Effector memory CD8-positive, alpha-beta T cell (primary cell): ENCODE measurements around the gene PLA2G4F.

Experiments
- ATAC-seq: fragments of 150-1000 bp; cut with Tn5 transposase; replicated peaks from 2 replicates; pipeline ENCODE4 v1.10.0; 2021; ENCODE audit warnings: mild to moderate bottlenecking, moderate library complexity
- DNase-seq, 3 experiments: peaks; one replicate each; pipeline ENCODE4 v3.0.0; 2021
- H3K27ac Mint-ChIP-seq, 2 donors: one replicate each; pipeline ENCODE4 v1.8.0; 2022; ENCODE audit warnings: mild to moderate bottlenecking in 2 of 2, mixed read lengths in 2 of 2, moderate library complexity in 2 of 2
- H3K27me3 Mint-ChIP-seq, 2 donors: one replicate each; pipeline ENCODE4 v1.8.0; 2022; ENCODE audit warnings: mixed read lengths in 2 of 2
- H3K36me3 Mint-ChIP-seq: one replicate; pipeline ENCODE4 v1.8.0; 2022; ENCODE audit warnings: mild to moderate bottlenecking, moderate library complexity, mixed read lengths; ENCODE audit not compliant: insufficient read depth
- H3K4me1 Mint-ChIP-seq, 2 donors: one replicate each; pipeline ENCODE4 v1.8.0; 2022; ENCODE audit warnings: low read depth in 2 of 2, mixed read lengths in 2 of 2
- H3K4me3 Mint-ChIP-seq, 2 donors: one replicate each; pipeline ENCODE4 v1.8.0; 2022; ENCODE audit warnings: mild to moderate bottlenecking in 2 of 2, mixed read lengths in 2 of 2, moderate library complexity in 2 of 2
- H3K9me3 Mint-ChIP-seq, 2 donors: one replicate each; pipeline ENCODE4 v1.8.0; 2022; ENCODE audit warnings: mixed read lengths in 2 of 2

The PLA2G4F gene

DNA sequence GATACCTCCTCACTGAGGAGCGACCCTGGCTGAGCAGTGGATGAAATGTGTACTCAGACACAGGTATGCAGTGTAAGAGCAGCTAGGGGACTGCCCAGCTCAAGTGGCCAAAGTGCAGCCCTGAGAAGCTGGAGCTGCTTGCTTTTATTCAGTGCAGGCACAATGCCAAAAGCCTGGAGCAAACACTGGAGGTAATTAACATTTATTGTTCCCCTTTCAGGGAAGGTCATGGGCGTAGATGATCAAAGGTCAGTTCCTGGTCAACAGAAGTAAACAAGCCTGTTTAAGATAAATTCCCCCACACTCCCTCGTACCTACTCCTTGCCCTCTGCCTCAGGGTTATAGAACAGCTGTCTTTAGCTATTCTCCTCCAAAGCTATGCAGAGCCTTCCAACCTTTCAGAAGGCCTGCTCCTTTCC is 17.5 kb downstream of the PLA2G4F start:
- DNase-seq, result no peak
- Mint-ChIP-seq H3K27ac (no peak overlapping the region), H3K4me3 (no peak overlapping the region), H3K4me1 (peaks cover 0 to 4% of the 10 kb centered on the region in 2 donors), H3K27me3 (peaks cover 7 to 31% of the 10 kb centered on the region in 2 donors), H3K9me3 (no peaks in the 10 kb centered on the region), H3K36me3 (no peaks in the 10 kb centered on the region)
- ATAC-seq, result no peak

DNA sequence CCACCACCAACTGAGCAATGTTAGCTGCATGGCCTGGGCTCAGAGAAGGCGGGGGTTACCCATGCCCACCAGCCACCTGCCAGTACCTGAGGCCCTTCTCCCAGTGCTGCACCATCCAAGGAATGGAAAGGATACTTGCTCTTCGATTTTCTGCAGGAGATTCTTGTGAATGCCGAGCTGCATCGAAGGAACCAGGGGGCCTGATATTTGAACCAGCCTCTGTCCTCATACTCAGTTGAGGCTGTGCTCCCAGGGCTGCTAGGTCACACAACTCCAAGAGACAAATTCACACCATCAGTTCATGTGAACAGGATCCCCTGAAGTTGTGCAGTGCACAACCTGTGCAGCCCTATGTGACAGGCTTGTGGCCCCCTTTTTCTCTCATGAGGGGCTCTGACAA is 18.0 kb downstream of the PLA2G4F start:
- DNase-seq, result no peak
- H3K27ac Mint-ChIP-seq, result no peak overlapping the region
- no peak for ATAC-seq
- no peaks in the 10 kb centered on the region for H3K9me3 Mint-ChIP-seq
- H3K4me1 Mint-ChIP-seq, result peaks cover 0 to 4% of the 10 kb centered on the region in 2 donors
- no peak overlapping the region for H3K4me3 Mint-ChIP-seq
- no peaks in the 10 kb centered on the region for H3K36me3 Mint-ChIP-seq
- peaks cover 8 to 31% of the 10 kb centered on the region in 2 donors for H3K27me3 Mint-ChIP-seq

DNA sequence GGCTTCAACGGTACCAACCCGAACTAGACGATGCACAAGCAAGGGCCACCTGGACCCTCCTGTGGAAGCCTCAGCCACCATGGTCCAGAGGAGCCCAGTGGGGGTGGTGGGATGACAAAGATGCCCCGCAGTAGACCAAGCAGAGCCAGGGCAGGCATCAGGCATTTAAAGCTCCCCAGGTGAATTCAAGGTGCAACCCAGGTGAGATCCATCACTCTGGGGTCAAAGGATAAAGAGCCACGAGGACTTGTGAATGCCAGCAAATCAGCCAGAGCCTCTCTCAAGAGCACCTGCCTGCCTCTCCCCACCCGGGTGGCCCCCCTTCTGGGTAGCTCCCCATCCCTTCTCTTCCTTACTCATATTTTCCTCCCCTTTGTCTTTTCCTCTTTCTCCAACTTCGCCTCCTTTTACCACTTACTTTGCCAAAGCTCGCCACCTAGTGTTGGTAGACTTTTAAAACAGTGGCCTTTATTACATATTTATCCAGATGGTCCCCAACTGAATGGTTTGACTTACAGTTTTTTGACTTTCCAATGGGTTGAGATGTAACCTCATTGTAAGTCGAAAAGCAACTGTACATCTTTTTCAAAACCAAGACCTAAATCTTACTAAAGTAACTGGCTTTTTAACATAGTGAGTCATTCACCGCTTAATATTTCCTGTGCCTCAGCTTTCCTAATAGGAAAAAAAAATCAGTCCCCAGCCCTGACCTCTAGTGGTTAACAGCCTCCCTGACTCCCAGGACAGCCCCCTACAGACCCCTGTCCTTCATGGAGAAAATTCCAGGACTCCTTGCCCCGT is 18.8 kb downstream of the PLA2G4F start:
- Mint-ChIP-seq H3K9me3 (no peaks in the 10 kb centered on the region), H3K4me1 (peaks cover 0 to 4% of the 10 kb centered on the region in 2 donors), H3K4me3 (no peak overlapping the region), H3K36me3 (no peaks in the 10 kb centered on the region), H3K27ac (no peak overlapping the region), H3K27me3 (peaks cover 6 to 30% of the 10 kb centered on the region in 2 donors)
- DNase-seq, result no peak
- ATAC-seq, result no peak

DNA sequence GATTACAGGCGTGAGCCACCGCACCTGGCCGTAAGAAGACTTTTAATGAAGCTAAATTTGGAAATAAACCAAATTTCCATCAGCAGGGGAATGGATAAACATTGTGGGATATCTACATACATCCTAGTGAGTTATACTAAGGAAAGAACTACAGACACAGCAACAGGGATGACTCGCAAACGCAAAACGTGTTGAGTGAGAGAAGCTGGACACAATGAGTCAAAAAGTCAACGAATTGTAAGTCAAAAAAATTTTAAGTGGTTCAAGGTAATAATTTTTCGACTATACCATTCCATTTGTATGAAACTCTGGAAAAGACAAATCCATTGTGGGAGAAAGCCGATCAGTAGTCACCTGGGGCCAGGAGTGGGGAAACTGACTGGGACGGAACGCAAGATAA is 19.9 kb downstream of the PLA2G4F start:
- Mint-ChIP-seq H3K36me3 (no peaks in the 10 kb centered on the region), H3K4me1 (peaks cover 0 to 4% of the 10 kb centered on the region in 2 donors), H3K27me3 (peaks cover 7 to 32% of the 10 kb centered on the region in 2 donors), H3K27ac (no peak overlapping the region), H3K4me3 (no peak overlapping the region), H3K9me3 (no peaks in the 10 kb centered on the region)
- ATAC-seq (no peak), DNase-seq (no peak)

DNA sequence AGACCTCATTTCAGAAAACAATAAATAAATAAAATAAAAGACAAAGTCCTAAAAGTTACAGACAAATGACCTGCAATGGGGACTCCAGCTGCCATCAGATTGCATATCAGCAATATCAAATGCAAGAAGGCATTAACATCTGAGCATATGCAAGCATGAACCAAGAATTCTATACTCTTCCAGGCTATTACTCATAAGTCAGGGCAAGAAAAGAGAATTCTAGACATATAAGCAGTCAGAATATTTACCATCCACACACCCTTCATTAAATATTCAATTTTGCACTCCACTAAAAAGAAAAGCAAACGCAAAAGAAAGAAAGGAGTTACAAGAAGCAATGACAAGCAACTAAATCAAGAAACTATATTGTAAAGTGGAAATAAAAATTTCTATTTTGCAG is 21.1 kb downstream of the PLA2G4F start:
- Mint-ChIP-seq H3K4me3 (no peak overlapping the region), H3K9me3 (no peaks in the 10 kb centered on the region)

DNA sequence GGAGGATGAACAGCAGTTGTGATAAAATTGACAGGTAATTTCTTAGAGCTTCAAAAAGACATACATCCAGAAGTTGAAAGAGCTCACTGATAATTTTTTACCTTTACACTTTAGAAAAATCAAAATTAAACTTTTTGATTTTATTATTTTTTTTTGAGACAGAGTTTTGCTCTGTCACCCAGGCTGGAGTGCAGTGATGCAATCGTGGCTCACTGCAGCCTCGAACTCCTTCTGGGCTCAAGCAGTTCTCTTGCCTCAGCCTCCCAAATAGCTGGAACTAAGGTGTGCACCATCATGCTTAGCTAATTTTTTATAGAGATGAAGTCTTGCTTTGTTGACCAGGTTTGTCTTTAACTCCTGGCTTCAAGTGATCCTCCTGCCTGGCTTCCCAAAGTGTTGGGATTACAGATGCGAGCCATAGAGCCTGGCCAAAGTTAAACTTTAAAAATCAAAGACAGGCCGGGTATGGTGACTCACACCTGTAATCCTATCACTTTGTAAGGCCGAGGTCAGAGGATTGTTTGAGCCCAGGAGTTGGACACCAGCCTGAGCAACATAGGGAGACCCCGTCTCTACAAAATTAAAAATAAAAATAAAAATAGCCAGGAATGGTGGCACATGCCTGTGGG is 21.7 kb downstream of the PLA2G4F start:
- H3K9me3 Mint-ChIP-seq, result no peaks in the 10 kb centered on the region
- no peak overlapping the region for H3K4me3 Mint-ChIP-seq
- no peak for DNase-seq
- no peaks in the 10 kb centered on the region for H3K36me3 Mint-ChIP-seq
- H3K27ac Mint-ChIP-seq, result no peak overlapping the region
- H3K27me3 Mint-ChIP-seq, result peaks cover 22 to 50% of the 10 kb centered on the region in 2 donors
- ATAC-seq, result no peak
- H3K4me1 Mint-ChIP-seq, result peaks cover 0 to 4% of the 10 kb centered on the region in 2 donors

More for the DNA sequence above, 21.1 kb downstream of the PLA2G4F start:
- no peak overlapping the region for H3K27ac Mint-ChIP-seq
- no peaks in the 10 kb centered on the region for H3K36me3 Mint-ChIP-seq
- DNase-seq, result no peak
- peaks cover 16 to 44% of the 10 kb centered on the region in 2 donors for H3K27me3 Mint-ChIP-seq
- peaks cover 0 to 4% of the 10 kb centered on the region in 2 donors for H3K4me1 Mint-ChIP-seq
- ATAC-seq, result no peak

DNA sequence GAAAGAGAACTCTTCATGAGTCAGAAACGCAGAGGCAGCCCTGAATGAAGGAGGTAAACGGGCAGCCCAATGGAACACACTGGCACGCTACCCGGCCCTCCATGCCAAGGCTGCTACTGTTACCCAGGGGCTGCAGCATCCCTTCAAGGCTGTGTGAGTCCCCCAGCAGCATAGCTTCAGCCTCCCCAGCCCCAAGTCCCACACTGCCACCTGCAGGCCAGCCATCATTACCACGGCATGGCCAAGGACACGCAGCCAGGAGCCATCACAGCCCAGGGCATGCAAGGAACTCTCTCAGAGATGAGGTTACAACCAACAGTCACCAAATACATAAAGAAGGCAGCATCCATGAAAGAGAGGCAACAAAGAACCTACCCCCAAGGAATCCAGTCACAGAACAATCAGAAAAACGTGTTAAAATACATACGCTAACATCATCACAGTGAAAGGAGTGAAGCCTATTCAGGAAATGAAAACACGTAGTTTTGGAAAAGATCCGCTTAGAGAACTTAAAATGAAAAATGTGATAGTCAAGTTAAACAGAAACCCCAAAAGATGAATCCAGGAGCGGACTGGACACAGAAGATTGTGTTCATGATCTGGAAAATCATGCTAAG is 22.4 kb downstream of the PLA2G4F start:
- Mint-ChIP-seq H3K27ac (no peak overlapping the region), H3K4me1 (peaks cover 0 to 6% of the 10 kb centered on the region in 2 donors), H3K4me3 (no peak overlapping the region), H3K9me3 (no peaks in the 10 kb centered on the region), H3K36me3 (no peaks in the 10 kb centered on the region), H3K27me3 (peaks cover 29 to 57% of the 10 kb centered on the region in 2 donors)
- DNase-seq (peak; percentile 24 to 37 (median 29)), ATAC-seq (peak; percentile 54)

DNA sequence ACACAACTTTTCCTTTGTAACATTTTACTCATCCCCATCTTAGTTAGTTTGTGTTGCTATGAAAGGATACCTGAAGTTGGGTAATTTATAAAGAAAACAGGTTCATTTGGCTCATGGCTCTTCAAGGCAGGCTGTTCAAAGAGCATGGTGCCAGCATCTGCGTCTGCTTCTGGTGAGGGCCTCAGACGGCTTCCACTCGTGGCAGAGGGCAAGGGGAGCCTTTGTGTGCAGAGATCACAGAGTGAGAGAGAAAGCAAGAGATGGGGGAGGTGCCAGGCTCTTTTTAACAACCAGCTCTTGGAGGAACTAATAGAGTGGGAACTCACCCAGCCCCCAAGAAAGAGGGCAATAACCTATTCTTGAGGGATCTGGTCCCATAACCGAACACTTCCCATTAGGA is 23.1 kb downstream of the PLA2G4F start:
- Mint-ChIP-seq H3K4me3 (no peak overlapping the region), H3K9me3 (no peaks in the 10 kb centered on the region), H3K27ac (no peak overlapping the region), H3K27me3 (peaks cover 32 to 64% of the 10 kb centered on the region in 2 donors), H3K4me1 (peaks cover 0 to 6% of the 10 kb centered on the region in 2 donors), H3K36me3 (no peaks in the 10 kb centered on the region)
- ATAC-seq, result no peak
- no peak for DNase-seq

DNA sequence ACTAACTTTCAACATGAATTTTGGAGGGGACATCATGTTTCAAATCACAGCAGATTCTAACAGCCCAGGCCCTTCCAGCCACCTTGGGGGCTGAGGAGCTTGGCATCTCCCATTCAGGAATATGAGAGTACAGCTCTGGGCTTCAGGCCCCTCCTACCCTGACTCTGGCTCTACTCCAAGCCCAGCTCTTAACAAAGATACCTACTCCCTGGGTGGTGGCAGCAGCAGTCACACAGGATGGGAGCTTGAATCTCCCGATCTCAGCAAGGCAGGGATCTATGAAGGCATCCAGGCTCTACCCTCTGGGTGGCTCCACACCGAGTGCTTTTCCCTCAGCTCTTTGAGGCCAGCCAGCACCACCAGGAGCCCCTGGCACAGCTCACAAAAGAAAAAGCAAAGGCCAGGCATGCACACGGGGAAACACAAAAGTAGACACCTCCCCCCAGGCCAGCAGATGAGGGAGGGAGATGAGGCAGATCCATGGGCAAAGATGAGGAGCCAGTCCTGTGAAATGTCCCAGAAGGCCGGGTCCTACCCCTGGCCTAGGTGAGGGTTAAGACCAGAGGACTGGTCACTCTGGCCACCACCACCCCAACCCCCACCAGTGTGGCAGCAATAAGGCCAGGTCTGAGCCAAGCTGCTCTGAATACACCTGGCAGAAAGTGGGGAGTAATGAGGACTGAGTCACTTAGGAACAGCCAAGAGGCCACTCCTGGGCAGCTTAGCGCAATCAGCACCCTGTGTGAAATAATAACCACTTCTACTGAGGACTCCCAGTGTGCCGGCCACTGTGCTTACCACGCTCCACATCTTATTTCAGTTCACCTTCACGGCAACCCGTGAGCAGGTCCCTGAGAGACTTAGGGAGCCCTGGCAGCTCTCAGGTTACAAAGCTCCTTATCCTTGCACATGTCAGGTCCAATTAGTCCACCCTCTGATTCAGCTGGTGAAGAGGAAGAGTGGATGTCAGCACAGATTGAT is 24.3 kb downstream of the PLA2G4F start:
- ATAC-seq, result no peak
- H3K4me3 Mint-ChIP-seq, result no peak overlapping the region
- no peak for DNase-seq
- H3K9me3 Mint-ChIP-seq, result peaks cover 0 to 2% of the 10 kb centered on the region in 2 donors
- peaks cover 0 to 6% of the 10 kb centered on the region in 2 donors for H3K4me1 Mint-ChIP-seq
- no peak overlapping the region for H3K27ac Mint-ChIP-seq
- peaks cover 44 to 74% of the 10 kb centered on the region in 2 donors for H3K27me3 Mint-ChIP-seq
- H3K36me3 Mint-ChIP-seq, result no peaks in the 10 kb centered on the region

DNA sequence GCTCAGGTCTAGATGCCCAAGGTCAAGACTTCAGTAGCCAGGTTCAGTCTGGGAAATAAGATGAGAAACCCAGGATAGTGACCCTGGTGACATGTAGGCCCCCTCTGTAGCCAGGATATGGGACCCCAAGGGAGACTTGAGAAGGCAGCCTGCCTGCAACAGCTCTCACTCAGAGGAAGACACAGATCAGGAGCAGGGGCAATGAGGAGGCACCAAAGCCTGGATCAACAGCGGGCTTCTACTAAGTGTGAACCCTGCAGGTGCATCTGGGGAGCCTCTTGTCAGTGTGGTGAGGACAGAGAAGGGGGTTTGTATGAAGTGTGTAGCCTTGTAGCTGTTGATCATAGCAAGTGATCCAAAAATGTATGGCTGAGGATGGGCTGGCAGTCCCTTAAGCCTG is 25.4 kb downstream of the PLA2G4F start:
- no peaks in the 10 kb centered on the region for H3K36me3 Mint-ChIP-seq
- peaks cover 0 to 2% of the 10 kb centered on the region in 2 donors for H3K4me1 Mint-ChIP-seq
- peaks cover 44 to 67% of the 10 kb centered on the region in 2 donors for H3K27me3 Mint-ChIP-seq
- no peak overlapping the region for H3K4me3 Mint-ChIP-seq
- peaks cover 0 to 2% of the 10 kb centered on the region in 2 donors for H3K9me3 Mint-ChIP-seq
- ATAC-seq, result no peak
- H3K27ac Mint-ChIP-seq, result no peak overlapping the region
- DNase-seq, result no peak

DNA sequence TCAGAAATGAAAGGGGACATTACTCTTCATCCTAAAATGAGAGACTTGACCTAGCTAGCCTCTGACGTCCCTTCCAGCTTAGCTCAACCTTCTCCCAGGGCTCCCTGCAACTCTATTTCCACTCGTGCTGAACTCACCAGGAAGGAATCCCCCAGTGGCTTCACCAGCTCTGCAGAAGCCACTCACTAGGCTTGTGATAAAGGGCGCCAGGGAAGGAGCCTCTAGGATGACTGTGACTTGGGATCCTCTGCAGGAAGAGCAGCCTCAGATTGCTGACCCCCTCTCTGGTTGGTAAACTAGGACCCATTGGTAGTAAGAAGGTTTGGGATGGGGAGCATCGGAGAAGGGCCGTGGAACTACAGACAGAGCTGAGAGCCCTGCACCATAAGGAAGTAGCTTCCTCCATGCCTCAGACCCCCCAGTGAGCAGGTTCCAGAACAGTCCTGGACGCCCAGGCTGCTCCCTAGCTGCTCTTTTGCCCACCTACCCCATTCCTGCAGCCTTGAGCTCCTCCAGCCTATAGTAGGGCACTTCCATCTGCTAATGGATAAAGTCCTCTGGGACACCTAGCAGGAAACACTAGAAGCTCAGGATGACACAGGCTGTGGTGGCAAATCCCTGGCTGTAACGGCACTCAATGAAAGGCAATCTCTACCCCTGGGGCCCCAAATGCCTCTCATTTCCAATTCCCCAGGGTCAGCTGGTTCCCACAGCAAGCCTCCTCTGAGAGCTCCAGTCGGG is 26.0 kb downstream of the PLA2G4F start:
- no peak overlapping the region for H3K27ac Mint-ChIP-seq
- ATAC-seq (no peak), DNase-seq (no peak)
- H3K4me3 Mint-ChIP-seq, result no peak overlapping the region
- H3K36me3 Mint-ChIP-seq, result no peaks in the 10 kb centered on the region
- H3K27me3 Mint-ChIP-seq, result peaks cover 47 to 67% of the 10 kb centered on the region in 2 donors
- peaks cover 0 to 2% of the 10 kb centered on the region in 2 donors for H3K9me3 Mint-ChIP-seq
- H3K4me1 Mint-ChIP-seq, result peaks cover 0 to 2% of the 10 kb centered on the region in 2 donors

DNA sequence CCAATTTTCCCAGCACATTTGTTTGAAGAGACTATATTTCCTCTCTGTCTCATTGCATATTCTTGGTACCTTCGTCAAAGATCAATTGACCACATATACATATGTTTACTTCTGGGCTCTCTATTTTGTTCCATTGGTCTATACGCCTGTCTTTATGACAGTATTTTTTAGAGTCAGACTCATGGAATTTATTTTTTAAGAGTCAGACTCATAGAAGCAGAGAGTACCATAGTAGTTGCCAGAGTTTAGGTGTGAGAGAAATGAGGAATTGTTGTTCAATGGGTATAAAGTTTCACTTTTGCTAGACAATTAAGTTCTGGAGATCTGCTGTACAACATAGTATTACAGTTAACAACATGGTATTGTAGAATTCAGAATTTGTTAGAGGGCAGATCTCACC is 27.1 kb downstream of the PLA2G4F start:
- H3K27ac Mint-ChIP-seq, result no peak overlapping the region
- no peaks in the 10 kb centered on the region for H3K36me3 Mint-ChIP-seq
- ATAC-seq, result no peak
- DNase-seq, result no peak
- peaks cover 50 to 67% of the 10 kb centered on the region in 2 donors for H3K27me3 Mint-ChIP-seq
- peaks cover 0 to 2% of the 10 kb centered on the region in 2 donors for H3K4me1 Mint-ChIP-seq
- H3K4me3 Mint-ChIP-seq, result no peak overlapping the region
- peaks cover 0 to 2% of the 10 kb centered on the region in 2 donors for H3K9me3 Mint-ChIP-seq
